ENCODE data around the gene RYR2.

Gene RYR2

GRCh38 chr1:237309595-237310118 lies 267.7 kb downstream of the RYR2 start:
- Histone ChIP-seq H3K4me3 (no peak overlapping the region), H3K27ac (no peak overlapping the region)
- TF ChIP-seq, protein P1, sequence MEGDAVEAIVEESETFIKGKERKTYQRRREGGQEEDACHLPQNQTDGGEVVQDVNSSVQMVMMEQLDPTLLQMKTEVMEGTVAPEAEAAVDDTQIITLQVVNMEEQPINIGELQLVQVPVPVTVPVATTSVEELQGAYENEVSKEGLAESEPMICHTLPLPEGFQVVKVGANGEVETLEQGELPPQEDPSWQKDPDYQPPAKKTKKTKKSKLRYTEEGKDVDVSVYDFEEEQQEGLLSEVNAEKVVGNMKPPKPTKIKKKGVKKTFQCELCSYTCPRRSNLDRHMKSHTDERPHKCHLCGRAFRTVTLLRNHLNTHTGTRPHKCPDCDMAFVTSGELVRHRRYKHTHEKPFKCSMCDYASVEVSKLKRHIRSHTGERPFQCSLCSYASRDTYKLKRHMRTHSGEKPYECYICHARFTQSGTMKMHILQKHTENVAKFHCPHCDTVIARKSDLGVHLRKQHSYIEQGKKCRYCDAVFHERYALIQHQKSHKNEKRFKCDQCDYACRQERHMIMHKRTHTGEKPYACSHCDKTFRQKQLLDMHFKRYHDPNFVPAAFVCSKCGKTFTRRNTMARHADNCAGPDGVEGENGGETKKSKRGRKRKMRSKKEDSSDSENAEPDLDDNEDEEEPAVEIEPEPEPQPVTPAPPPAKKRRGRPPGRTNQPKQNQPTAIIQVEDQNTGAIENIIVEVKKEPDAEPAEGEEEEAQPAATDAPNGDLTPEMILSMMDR (IDR thresholded peaks at IDR 0.05): no peak
- no peak for DNase-seq (ENCODE audit: low spot score)

DNA sequence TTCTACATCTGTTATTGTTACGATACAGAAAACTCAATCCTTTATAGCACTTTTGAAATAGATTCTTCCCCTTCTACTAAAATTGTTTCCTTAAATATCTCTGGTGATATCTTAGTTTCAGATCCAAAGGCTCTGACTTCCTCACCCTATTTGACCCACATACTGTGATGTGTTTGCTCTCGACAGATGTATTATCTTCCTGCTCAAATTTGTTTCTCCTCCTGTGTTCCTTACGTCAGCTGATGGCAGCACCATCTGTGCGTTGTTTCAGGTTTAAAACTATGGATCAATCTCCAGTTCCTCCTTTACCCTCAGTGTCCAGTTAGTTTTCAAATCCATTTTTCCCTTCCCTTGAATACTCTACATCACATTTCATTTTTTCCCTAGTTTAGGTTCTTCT lies 274.4 kb downstream of the RYR2 start:
- Histone ChIP-seq H3K27ac (peak overlapping the region in 1 of 2 donors; percentile 24), H3K4me3 (no peak overlapping the region)
- DNase-seq (ENCODE audit: low spot score): no peak
- TF ChIP-seq, protein P1 (IDR thresholded peaks at IDR 0.05): no peak

GRCh38 chr1:237318748-237319147 lies 276.8 kb downstream of the RYR2 start:
- TF ChIP-seq, protein P1 (IDR thresholded peaks at IDR 0.05): no peak
- no peak overlapping the region for H3K27ac ChIP-seq
- no peak for DNase-seq (ENCODE audit: low spot score)
- H3K4me3 ChIP-seq: no peak overlapping the region

DNA sequence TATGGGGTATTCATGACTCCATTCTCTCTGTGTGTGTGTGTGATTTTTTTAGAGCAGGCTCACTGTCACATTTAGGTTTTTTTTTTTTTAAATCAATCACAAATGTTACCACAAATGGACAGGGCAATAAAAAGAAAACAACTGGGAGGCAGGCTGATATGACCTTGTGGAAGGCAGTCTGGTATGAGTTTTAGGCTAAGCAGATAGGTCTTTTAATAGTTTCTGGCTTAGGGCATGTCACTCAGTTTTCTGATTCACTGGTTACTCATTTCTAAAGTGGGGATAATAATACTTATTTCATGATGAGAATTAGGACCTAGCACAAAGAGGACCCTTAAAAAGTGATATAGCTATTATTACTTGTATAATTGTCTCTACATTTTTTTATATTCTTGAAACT lies 278.9 kb downstream of the RYR2 start:
- H3K4me3 ChIP-seq: no peak overlapping the region

GRCh38 chr1:237324226-237324625 lies 282.2 kb downstream of the RYR2 start:
- no peak overlapping the region for H3K27ac ChIP-seq

More for the DNA sequence above, 278.9 kb downstream of the RYR2 start:
- TF ChIP-seq, protein P1 (IDR thresholded peaks at IDR 0.05): no peak
- DNase-seq (ENCODE audit: low spot score): no peak
- H3K27ac ChIP-seq: peak overlapping the region; percentile 44 to 67

GRCh38 chr1:237327061-237327460 lies 285.1 kb downstream of the RYR2 start:
- Histone ChIP-seq H3K4me3 (no peak overlapping the region), H3K27ac (no peak overlapping the region)
- DNase-seq (ENCODE audit: low spot score): no peak
- TF ChIP-seq, protein P1 (IDR thresholded peaks at IDR 0.05): no peak

More at GRCh38 chr1:237324226-237324625, 282.2 kb downstream of the RYR2 start:
- no peak for DNase-seq (ENCODE audit: low spot score)
- TF ChIP-seq, protein P1 (IDR thresholded peaks at IDR 0.05): no peak
- no peak overlapping the region for H3K4me3 ChIP-seq

DNA sequence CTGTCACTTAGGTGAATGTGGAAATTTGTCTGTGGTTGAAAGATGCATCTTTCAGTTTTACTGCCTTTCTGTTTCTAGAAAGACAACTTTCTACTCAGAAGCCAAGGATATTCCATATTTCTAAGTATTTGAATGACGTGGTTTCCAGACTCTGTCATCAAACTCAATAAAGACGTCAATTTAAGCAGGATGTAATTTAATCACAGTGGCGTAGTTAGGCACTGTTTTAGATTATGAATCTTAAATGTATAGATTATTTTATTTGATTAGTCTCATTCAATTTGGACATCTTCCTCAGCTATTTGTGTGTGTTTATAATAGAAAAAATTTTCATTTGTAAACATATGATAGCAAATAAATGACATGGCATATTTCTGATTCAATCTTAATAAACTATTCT lies 298.9 kb downstream of the RYR2 start:
- H3K27ac ChIP-seq: no peak overlapping the region
- DNase-seq (ENCODE audit: low spot score): no peak
- H3K4me3 ChIP-seq: no peak overlapping the region
- TF ChIP-seq, protein P1 (IDR thresholded peaks at IDR 0.05): no peak
